Suprapubic skin (tissue), 4 donors: ENCODE results near the gene GRM5.
"Not testable (repeated sequence)": the region's sequence is repeated elsewhere in the genome, so short reads cannot be mapped to it uniquely, and the experiment has no call there.

Experiments
- EP300 ChIP-seq: sonication (generic); formaldehyde crosslinking; IDR thresholded peaks from one replicate; pipeline ENCODE4 v1.6.1; 2017; ENCODE audit warnings: antibody characterized with exemption
- POLR2A ChIP-seq, 2 donors: fragments of 450-650 bp; IDR thresholded peaks; one replicate each; pipeline ENCODE4 v1.6.1; 2017; ENCODE audit warnings: antibody characterized with exemption in 2 of 2, mild to moderate bottlenecking in 2 of 2, moderate library complexity in 2 of 2
- POLR2AphosphoS5 ChIP-seq, 3 donors: sonication (generic); formaldehyde crosslinking; IDR thresholded peaks; one replicate each; pipeline ENCODE4 v1.6.1; 2017; ENCODE audit warnings: antibody characterized with exemption in 3 of 3
- TF ChIP-seq, protein P1 (sequence below), 2 donors: fragments of 200-600 bp in 1 of 2; fragments of 450-650 bp in 1 of 2; sonication (generic) in 1 of 2; IDR thresholded peaks; one replicate each; pipeline ENCODE4 v1.5.1; 2016 to 2019; ENCODE audit warnings: antibody characterized with exemption in 2 of 2, mild to moderate bottlenecking in 1 of 2, moderate library complexity in 1 of 2

DNA sequence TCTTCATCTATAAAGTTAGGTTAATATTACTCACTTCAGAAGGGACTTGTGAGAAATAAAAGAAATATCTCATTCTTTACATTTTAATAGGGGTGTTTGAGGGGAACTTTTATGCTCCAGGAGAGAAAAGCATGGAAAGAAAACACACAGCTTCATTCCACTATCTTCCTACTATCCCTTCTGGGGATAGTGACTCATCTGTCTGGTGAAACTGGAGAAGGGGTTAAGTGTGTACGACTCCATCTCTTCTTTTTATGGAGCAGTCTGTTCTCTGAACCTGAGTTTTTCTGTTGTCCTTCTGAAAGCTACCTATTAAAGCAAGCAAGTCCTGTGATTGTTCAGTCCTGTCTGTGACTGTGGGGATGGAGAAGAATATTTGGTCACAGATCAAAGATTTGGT is 227.6 kb downstream of the GRM5 start:
- not testable (repeated sequence) for TF ChIP-seq POLR2AphosphoS5 (IDR thresholded peaks at IDR 0.05); POLR2A (IDR thresholded peaks at IDR 0.05); EP300
- TF ChIP-seq, protein P1, sequence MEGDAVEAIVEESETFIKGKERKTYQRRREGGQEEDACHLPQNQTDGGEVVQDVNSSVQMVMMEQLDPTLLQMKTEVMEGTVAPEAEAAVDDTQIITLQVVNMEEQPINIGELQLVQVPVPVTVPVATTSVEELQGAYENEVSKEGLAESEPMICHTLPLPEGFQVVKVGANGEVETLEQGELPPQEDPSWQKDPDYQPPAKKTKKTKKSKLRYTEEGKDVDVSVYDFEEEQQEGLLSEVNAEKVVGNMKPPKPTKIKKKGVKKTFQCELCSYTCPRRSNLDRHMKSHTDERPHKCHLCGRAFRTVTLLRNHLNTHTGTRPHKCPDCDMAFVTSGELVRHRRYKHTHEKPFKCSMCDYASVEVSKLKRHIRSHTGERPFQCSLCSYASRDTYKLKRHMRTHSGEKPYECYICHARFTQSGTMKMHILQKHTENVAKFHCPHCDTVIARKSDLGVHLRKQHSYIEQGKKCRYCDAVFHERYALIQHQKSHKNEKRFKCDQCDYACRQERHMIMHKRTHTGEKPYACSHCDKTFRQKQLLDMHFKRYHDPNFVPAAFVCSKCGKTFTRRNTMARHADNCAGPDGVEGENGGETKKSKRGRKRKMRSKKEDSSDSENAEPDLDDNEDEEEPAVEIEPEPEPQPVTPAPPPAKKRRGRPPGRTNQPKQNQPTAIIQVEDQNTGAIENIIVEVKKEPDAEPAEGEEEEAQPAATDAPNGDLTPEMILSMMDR (IDR thresholded peaks at IDR 0.05) = not testable (repeated sequence)
